NCI-H1417 (cell line): ENCODE results near the gene OXGR1.
"Not testable (repeated sequence)": the region's sequence is repeated elsewhere in the genome, so short reads cannot be mapped to it uniquely, and the experiment has no call there.

Source experiments
- DNase-seq, 3 experiments: peaks; one replicate each; lab custom pipeline; 2025; lab: John Stamatoyannopoulos, UW

Gene OXGR1

DNA sequence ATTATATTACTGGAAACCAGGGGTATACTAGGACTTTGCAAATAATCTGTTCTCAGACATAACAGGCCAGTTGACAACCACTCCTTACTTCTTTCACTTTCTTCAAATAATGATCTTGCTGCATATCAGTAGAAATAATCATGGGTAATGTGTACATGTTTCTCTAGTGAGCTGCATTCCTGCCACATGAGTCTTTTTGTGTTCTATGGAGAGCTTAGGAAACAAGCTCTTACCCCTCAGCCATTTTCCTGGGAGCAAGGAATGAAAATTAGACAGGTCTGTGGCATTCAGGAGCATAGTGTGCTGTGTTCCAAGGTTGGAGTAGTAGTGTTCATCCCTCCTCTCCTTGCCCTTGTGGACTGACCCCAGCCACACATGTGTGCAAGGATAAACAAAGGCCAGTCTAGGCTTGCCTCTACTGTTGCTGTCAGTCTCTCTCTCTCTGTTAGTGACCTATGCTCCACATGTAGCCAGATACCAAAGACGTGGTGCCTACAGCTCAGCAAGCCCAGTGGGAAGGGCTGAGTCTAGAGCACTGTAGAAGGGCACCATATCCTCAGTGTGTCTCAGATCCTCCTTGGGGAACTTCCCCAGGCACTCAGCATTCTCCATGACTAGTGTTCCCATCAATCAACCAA is 11.5 kb upstream of the OXGR1 start:
- DNase-seq, result peak in 1 of 3 experiments; percentile 20

DNA sequence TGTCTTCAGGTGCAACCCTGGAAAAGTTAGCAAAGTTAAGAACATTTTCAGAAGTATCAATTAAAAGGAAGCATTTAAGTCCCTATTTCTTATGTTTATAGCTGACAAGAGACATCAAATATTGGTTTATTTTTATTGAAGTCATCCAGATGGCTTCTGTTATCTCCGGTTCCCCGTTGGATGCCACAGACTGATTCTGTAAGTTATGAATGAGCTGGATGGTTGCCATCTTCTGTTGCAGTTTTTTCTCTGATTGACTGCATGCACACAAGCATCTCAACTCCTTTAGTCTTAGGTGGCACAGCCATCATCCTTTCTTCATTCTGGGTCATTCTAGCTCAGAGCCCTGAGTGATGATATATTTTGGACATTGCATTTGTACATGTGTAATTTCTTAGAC is 10.6 kb upstream of the OXGR1 start:
- DNase-seq, result no peak

DNA sequence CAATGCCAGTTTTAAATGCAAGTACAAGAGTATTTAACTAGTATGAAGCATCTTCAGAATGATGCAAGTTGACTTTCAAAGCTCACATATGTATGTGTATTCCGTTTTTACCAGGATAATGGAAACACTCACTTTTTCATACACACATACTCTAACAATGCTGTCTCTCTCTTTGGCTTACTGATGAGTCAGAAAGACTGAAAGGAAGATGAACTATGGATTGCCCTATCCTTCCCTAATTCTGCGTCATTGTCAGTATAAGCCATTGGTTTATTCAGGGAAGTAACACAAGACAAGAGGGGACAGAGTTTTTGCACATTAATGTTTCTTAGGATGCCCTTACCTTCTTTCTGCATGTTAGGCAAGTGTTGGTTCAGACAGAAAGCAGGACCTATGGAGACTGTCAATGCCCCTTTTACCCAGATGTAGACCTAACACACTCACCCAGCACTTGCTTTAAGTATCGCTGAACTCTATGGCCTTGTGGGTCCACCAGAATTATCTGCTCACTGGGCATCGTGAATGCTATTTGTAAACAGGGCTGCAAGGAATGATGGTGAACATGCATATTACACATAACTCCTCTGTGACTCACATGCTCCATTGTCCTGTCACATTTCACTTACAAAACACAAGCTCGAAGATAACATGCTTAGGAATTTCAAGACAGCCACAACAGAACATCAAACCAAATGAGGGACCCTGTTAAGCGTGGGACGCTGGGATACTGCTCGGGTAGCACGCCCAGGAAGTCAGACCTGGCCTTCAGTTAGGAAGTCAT is 10.0 kb upstream of the OXGR1 start:
- DNase-seq, result no peak

DNA sequence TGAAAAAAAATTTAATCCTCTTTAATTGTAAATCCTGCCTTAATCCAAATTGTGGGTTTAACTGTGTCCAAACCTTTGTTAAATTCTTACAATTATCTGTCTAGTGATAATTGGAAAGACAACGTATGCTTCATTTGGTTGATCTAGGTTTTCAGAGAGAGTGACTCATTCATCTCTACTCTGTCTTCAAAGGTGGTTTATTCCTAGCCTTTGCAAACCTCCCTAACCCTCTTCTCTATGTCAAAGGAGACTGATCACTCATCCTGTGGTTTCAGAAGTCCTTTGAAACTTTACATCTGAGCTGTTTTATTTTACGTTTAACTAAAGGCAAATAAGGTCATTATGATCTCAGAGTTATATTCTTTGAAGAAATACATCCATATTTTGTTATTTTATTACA is 8.8 kb upstream of the OXGR1 start:
- no peak for DNase-seq

DNA sequence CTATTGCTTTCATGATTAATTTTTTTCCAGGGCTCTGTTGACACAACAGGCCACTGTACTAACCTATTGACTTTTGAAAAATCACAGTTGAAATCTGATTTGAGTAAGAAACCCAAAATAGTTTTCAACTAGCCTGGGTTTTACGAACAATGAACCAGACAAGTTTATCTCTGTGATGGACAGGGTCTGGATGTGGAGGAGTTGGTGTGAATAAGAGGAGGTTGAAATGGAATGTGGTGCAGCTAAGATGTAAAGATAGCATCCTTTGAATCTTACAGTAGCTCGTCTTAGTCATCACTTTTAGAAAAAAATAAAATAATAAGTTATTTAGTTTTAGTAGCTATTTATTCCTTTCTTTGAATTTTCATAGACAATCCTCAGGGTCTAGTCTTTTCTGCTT is 8.3 kb upstream of the OXGR1 start:
- DNase-seq, result no peak

DNA sequence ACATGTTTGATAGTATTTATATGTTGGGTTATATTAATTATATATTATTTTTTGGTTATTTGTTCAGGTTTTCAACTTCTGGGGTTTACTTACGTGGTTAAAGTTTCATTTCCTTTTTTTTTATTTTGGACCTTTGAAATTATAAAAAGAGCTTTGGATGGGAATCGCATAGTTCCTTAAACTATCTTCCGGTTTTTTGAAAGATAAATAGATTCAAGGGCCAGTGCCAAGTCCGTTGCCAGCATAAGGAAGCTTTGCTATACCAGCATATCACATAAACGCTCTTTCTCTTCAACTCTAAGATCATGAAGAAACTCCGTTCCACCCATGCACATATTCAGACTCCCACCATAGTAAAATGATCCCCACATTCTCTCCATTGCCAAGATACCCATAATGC is 7.4 kb upstream of the OXGR1 start:
- DNase-seq, result no peak

DNA sequence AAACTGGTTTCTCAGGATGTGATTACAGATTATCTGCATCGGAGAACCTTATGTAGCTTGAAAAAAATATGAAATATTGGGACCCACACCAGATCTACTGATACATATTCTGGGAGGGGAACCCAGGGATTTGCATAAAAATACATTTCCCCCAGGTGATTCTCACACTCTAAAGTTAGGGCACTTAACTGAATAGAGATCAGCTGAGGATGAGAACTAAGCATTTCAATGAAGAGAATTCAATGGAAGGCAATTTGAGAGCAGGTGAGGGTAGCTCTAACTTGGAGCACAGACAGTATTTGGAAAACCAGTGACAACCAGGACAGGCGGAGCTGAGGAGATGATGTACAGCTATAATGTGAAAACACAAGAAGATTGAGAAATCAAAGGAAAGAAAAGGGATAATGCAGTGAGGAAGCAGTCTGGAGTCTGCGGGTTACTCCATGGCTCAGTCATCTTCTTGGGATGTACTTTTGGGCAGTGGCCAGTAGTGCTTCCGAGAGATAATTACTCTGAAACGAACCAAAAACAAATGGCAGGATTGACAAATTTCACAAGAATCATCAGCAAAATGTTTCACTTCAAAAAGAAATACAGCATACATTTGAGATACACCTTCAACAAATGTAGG is 6.1 kb upstream of the OXGR1 start:
- DNase-seq, result no peak

DNA sequence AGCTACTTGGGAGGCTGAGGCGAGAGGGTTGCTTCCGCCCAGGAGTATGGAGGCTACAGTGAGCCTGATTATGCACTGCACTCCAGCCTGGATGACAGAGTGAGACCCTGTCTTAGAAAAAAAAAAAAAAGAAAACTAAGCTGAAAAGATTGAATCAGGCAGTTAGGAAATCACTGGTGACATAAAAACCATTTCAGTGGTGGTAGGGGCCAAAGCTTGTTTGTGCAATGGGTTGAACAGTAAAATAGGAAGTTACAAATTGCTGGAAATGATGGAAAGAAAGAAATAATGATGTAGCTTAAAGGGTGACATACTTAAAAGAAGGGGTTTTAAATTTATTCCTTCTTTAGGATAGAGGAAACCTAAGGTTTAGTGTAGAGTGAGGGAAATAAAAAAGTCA is 4.8 kb upstream of the OXGR1 start:
- DNase-seq, result no peak

DNA sequence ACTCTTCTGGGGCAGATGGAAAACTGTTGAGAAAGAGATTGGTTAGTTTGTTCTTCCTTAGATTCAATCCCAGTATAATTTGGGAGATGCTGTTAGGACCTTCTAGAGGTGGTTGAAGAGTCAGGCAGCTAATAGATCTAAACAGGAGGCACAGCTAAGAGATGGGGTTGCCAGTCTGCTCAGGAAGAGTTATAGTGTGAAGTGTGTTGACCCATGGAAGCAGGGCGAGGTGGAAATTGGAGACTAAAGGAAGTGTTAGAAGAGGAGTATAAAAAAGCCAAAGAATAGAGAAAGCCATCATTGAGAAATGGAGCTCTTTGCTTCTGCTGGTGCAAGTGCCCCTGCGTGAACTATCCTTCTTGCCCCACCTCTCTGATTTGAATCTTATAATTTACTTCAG is 3.8 kb upstream of the OXGR1 start:
- no peak for DNase-seq

DNA sequence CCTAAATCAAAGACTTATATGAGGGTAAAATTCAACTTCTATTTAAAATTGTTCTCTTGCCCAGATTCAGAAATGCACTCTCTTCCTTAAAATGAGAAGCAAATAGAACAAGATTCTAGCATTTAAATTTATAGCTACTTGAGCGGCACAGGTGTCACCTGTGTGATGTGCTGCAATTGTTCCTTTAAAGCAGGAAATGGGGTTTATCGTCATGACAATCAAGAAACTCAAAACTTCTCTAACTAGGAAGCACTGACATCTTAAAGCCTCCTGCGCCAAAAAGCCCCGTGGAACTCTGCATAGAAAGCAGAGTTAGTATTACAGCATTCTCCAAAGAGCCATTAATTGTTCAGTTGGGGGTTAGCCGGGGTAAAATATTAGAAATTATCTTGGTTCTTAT is 2.6 kb upstream of the OXGR1 start:
- no peak for DNase-seq

DNA sequence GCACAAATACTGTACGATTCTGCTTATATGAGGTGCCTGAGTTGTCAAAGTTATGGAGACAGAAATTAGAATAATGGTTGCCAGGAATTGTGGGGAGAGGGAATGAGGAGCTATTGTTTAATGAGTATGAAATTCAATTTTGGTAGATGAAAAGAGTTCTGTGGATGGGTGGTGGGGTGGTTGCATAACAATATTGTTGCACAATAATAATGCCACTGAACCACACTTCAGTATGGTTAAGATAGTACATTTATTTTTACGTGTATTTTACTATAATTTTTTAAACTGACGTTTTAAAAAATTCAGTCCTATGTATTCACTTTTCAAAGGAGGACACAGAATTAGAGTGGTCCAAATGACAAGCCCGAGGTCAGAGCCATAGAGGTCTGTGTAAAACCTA is 1.8 kb upstream of the OXGR1 start:
- no peak for DNase-seq

DNA sequence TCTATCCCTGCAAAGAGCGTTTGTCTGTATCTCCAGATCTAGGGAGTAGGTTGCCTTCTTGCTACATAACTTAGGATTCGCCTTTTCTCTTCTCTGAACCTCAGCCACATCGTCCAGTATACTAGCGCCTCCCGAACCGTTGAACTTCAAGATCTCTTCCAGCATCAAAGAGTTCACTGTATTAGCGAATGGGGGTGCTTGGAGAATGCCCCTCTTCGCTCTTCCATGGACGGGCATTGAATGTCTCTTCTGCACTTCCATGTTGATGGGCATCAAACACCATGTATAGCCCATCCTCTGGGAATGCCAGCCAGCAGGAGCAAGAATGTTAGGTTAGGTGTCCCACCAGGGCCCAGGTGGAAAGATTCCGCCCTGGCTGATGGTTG is 575 bp upstream of the OXGR1 start:
- DNase-seq, result no peak

DNA sequence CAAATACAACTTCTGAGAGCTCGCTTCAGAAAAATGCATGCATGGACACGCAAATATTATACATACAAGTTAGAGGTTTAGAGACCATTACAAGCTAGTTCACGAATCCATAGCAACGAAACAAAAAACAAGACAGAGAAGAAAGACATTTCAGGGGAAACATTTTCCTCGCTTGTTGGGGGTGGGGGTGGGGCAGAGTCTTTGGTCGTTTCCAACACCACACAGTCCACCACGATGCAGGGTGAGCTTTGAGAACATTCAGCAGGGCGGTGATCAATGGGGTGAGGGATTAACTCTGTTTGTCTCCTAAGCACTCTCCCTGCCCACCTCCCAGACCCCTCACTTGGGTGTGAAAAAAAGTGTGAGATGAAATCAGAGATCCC is 651 bp downstream of the OXGR1 start:
- DNase-seq, result peak in 1 of 3 experiments; percentile 38

DNA sequence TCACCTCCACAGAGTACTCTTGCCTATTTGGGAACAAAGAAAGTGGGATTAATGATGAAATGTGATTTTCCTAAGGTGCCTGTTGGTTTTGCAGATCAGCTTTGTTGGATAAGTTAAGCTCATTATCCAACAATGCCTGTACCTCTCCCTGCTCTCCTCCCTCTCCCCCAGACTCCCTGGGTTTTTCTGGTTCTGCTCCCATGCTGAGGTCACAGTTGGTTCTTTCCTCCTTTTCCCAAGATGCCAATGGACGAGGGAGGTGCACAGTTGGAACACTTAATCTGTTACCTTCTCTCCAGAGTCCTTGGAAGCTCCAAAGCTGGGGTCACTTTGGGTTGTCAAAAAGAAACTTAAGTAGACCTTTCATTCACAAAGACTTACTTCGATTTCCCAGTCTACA is 1.6 kb downstream of the OXGR1 start:
- DNase-seq, result no peak

DNA sequence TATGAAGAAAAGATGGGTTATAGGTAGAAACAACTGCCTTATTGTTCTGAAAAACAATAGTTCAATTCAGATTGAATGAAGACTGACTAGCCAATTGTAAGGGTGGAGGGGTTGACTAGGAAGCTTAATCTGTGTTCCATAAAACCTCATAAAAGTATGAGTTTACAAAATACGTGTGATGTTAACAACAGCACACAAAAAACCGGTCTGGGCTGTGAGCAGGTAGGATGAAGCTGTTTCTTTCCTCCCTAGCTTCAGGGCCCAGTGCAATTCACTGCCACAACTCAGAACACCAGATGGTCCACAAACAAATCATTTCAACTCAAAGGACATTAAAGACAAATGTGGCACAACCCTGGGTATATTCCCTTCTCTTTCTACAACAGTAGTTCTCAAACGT is 3.2 kb downstream of the OXGR1 start:
- DNase-seq, result no peak

DNA sequence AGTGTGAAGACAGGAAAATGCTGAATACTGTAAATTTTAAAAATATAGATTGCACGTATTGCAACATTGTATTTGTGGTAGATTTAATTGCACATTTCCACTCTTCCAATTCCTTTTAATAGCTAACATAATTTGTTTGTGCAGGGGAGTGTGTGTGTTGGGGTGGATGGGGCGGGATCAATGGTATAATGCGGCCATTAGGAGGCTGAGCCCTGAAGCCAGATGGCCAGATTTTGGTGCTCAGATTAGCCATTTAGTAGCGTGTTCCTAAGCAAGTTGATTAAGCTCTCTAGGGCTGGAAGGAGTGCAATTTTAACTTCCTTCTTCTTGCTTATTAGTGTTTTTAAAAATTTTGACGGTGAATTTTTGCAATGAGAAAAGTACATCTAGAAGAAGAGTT is 5.8 kb downstream of the OXGR1 start:
- no peak for DNase-seq

DNA sequence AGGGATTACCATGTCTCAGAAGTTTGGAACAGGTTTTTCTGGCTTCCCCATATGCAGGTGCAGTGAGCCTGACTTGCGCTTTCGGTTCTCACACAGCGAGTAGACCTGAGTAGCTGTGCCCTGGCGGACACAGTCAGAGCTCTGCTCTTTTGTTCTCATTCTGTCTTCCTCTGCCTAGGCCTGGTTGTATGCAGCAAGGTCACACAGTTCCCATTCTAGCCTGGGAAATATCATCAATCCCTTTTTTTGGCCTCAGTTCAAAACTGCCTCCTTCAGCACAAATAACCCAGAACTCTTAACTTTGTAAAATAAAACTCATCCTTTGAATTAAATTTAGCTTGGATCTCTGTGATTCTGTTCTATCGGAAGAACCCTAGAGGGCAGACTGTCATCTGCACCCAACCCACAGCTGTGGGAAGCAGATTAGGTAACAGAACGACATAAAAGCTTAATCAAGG is 10.2 kb downstream of the OXGR1 start:
- peak; percentile 26 to 89 (median 80) for DNase-seq

DNA sequence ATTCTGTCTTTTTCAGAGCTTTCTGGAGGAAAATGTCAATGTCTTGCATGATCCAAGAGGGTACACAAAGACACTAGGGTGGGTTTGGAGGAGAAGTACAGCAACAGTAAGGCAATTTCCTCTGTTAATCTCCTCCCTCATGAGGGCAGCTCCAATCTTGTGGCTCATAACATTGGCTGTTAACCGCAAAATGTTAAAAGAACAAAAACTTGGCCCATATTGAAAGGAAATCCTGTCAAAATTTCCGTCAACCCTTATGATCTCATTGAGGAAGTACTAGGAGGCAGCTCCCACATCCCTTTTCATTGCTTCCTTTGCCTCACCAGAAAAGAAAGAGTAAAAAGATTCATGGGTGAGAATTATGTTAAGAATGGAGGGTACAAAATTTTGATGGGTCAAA is 11.6 kb downstream of the OXGR1 start:
- no peak for DNase-seq

DNA sequence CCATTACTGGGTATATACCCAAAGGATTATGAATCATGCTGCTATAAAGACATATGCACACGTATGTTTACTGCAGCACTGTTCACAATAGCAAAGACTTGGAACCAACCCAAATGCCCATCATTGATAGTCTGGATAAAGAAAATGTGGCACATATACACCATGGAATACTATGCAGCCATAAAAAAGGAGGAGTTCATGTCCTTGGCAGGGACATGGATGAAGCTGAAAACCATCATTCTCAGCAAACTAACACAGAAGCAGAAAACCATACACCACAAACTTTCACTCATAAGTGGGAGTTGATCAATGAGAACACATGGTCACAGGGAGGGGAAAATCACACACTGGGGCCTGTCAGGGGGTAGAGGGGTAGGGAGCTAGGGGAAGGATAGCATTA is 14.4 kb downstream of the OXGR1 start:
- not testable (repeated sequence) for DNase-seq

DNA sequence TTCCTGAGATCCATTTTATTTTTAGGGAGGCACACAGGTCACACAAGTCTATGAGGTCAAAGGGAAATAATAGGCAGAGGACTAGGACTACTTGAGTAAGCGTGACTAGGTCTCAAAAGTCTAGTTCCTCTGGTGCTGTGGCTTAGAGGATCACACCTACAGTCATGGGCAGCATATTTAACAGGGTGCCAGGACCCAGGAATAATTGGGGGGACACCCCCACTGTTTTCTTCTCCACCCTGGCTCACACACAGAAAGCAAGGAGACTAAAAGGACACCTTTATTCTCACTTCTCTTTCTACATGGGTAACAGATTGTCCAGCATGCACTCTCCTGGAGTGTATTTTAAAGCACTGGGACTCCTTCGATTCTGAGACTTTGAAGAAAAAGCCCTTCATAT is 26.2 kb downstream of the OXGR1 start:
- peak; percentile 12 to 27 (median 20) for DNase-seq

DNA sequence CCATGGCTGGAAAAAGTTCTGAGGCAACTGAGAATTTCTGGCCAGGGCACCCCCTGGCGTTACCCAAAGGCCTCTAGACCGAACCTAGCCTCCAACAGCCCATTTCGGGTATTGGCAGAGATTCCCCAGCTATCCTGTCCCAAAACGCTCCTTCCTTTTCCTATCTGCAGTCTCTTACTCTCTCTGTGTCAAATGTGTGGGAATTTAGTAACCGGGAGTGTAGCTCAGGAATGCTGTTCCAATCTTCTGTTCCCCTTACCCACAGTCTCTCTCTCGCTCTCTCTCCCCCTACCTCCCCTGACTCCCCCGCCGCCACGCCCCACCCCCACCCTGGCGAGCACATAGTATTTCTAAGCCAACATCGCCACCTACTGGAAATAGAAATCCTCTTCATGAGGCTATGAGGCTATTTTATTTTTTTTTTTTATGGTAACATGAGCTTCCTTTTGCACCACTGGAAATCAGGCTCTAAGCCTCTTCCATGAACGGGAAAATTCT is 27.0 kb downstream of the OXGR1 start:
- DNase-seq, result no peak

DNA sequence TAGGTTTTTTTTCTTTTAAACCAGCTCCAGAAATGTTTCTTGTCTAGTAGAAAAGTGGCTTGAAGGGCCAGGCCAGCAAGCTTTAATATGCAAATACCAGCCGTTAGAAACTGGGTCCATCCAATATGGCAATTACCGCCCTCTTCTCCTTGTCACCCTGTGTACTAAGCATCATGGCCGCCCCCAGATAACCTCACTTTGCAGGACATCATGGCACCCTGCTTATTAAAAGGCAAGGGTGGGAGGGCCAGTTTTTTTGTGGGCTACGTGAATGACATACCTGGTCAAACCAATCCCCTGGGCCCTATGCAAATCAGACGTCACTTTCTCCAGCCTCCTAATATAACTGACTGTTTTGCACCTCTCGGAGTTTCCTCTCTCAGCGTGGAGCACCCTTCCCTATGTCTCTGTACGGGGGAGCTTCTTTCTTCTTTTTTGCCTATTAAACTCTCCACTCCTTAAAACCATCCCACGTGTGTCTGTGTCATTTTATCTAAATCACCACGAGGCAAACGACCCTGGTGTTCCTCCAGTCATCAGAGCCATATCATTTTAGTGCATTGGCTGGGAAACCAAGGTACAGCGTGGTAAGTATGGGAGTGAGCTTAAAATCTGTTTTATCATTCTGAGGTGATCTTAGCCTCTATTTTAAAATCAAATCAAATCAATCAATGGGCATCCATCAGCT is 27.7 kb downstream of the OXGR1 start:
- no peak for DNase-seq
